SK-N-MC (cell line): Measurements from ENCODE around the gene IPPK.

Experiments used
- EZH2 ChIP-seq: fragments of 200-600 bp; sonication (generic); IDR thresholded peaks from one replicate; pipeline ENCODE4 v1.6.1; 2017; ENCODE audit warnings: antibody characterized with exemption
- FOXP2 ChIP-seq: optimal IDR thresholded peaks from 2 replicates; pipeline ENCODE3; 2011; ENCODE audit warnings: mild to moderate bottlenecking, moderate library complexity; ENCODE audit not compliant: insufficient read depth; ENCODE audit errors: extremely low read length, control extremely low read depth
- POLR2AphosphoS5 ChIP-seq: IDR thresholded peaks from 2 replicates; pipeline ENCODE4 v1.6.1; 2012; ENCODE audit warnings: mild to moderate bottlenecking, low read depth, low read length, borderline replicate concordance

GRCh38 chr9:92666912-92667532 lies 2.9 kb downstream of the IPPK start:
- TF ChIP-seq EZH2, result no peak
- TF ChIP-seq POLR2AphosphoS5, result no peak
- TF ChIP-seq FOXP2, result no peak
